GM21825 (cell line): ENCODE measurements around the gene PDILT.

Experiments
- ATAC-seq: cut with Tn5 transposase; IDR thresholded peaks from one replicate; pipeline ENCODE4 v1.9.1; 2021; ENCODE audit warnings: mild to moderate bottlenecking, moderate library complexity; ENCODE audit not compliant: unreplicated experiment

The PDILT gene

DNA sequence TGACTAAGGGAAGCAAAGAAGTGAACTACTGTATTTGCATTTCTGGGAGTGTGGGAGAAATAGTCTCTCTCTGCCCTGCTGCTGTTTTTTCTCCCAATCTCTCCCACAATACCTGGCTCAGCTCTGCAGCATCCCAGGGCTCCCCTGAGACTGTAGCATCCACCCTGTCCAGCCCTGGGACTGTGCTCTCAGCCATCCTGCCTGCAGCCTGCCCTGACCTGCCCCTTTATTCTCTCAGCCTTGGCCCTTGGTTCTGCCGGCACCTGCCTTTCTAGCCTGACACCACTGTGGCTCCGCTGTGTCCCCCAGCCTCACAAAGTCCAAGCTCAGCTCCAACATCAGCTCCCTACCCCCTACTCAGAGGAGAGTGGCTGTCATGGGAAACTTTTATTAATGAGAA, 1.9 kb downstream of the PDILT start:
- ATAC-seq: no peak

DNA sequence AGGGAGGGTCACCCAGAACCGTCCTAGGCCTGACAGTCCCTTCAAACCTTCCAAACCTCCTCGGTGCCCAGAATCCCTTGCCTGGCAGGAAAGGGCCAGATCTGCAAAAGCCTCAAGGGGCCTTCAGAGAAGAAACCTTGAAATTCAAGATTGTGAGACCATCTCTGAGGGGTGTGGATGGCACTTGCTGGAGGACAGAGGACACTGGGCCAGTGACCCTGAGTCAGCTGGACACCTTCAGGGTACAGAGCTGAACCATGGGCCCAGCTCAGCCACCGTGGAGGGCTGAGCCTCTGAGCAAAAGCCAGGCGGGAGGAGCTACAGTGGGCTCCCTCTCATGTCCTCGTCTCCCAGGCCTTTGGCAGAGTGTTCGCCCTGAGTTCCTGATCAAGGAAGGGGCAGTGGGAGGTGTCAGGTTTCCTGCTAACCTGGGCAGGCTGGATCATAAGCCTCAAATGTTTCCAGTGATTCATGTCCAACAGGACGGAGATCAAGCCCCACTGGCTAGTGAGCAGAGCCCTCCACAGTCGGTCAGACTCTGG, 3.0 kb downstream of the PDILT start:
- ATAC-seq: no peak

DNA sequence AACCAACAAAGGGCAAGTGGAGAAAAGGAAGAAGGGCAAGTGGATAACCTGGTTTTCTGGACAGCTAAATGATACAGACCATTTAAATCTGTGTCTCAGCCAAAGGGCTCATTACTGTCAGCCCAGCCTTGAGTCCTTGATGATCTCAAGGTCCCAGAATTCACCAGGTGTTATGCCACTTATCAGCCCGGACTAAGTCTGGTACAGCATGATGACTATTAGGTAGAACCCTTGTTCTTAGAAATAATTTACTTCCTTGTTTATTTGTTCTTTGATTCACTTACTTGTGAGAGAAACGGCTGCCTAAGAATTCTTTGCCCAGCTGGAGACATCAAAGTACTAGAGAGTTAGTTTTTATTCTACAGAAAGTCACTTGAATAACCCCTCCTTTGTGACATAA, 3.5 kb downstream of the PDILT start:
- ATAC-seq: no peak

DNA sequence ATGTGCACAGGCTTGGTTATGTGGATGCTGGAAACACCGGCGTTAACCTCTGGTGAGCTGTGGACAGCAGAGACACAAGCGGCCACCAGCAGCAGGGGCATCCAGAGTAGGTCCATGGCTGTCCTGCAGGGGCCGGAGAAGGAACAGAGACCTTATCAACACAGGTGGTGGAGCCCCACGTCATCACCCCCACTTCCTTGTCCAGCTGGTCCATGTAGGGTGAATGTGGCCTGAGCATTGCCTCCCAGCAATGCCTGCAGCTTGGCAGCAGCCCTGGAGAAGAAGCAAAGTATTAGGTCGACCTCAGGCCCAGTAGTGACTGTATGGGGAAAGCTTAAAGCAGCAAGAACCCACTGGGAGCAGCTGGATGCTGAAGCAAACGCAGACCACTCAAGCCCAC, 5.4 kb downstream of the PDILT start:
- no peak for ATAC-seq

DNA sequence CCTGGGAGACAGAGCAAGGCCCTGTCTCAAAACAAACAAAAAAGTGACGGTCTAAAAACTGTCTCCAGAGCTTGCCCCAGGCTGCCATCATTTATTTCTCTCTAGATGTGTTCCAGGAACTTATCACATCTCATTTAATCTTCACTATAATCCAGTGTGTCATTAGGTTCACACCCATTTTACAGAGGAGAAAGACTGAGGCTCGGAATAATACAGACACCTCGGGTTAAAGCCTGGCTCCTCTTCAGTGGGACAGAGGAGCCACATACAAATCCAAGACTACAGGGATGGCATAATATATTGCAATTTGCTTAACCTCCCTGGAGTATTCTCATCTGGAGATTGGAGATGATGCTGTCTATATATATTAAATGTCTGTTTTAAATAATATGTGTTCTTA, 5.9 kb downstream of the PDILT start:
- ATAC-seq: no peak

DNA sequence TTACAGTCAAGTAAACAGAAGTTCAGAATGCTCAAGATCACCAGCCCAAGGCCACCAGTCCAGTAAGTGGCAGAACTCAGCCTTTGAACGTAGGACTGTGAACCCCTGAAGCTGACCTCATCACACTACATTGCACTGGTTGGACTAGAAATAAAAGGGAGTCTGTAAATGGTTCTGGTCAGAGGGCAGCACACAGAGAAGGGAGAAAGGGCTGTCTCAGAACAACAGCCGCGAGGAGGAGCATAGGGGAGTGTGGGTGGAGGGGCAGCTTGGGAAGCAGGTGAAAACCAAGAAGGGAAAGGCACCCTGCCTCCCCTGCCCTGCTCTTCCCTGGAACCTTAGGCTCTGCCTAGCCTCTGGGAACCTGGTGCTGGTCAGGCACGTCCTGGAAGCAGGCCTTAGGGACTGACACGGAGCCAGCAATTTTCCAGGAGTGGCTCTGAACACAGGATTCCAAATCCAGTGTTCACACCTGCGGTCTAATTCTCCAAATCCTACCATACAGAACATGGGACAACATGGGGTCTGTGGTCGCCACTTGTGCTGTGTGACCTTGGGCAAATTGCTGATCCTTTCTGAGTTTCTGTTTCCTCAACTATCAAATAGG, 7.0 kb downstream of the PDILT start:
- no peak for ATAC-seq

DNA sequence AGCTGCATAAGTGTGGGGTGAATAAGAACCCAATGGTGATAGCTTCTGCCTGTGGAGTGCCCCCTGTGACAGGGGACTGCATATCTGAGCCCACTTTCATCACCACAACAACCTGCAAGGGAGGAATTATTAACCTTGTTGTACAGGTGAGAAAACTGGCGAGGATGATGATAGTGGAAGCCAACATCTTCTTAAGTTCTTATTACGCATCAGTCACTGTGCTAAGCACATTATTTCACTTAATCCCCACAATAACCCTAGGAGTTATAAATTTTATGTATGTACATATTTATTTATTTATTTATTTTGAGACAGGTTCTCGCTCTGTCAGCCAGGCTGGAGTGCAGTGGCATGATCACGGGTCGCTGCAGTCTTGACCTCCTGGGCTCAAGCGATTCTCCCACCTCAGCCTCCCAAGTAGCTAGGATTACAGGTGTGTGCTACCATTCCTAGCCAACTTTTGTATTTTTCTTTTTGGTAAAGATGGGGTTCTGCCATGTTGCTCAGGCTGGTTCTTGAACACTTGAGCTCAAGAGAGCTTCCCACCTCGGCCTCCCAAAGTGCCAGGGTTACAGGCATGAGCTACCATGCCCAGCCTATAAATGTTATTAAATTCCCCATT, 7.6 kb downstream of the PDILT start:
- ATAC-seq: no peak

DNA sequence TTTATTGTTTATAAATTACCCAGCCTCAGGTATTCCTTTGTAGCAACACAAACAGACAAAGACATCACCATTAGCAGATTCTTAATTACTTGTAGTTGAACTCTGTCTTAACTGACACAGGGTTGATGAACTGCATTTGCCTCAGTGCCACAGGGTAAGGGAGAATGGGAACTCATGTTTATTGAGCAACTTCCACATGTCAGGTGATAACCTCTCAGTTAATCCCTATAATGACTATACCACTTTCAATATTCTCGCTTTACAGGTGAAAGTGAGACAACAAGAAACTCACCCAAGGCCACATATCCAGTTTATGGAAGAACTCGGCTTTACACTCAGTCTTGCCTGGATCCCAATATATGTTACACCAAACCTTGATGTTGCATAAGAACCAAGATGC, 8.6 kb downstream of the PDILT start:
- ATAC-seq: no peak

DNA sequence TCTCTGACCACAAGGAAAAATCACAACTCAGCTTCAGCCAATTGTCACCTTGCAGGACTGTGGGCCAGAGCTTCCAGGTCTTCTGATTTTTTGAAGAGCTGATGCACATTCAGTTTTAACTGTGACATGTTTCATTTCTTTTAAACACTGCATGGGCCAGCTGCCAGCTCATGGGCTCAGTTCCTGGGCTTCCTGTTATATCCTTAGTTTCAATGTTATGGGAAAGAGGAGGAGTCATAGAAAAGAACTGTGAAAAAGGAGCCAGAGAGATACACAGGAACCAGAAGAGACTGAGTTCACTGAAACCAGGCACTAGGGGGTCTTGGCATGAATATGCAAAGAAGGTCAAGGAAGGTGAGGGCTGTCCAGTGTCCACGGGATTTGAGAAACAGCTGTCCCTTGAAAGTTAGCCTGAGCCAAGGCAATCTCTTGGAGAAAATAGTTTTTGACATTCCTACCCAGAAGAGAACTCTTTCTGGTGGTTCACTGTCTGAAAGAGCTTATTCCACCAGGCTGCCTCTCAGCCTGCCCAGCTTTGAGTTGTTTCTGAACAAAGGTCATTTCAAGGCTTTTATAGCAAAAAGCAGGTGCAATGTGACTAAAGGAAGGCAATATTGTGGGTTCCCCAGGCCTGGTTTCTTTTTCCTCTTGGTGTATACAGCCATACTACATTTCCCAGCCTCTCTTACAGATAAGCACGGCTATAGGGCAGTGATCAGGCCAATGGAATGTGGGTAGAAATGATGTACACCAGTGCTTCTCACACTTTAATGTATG, 10.5 kb downstream of the PDILT start:
- no peak for ATAC-seq

DNA sequence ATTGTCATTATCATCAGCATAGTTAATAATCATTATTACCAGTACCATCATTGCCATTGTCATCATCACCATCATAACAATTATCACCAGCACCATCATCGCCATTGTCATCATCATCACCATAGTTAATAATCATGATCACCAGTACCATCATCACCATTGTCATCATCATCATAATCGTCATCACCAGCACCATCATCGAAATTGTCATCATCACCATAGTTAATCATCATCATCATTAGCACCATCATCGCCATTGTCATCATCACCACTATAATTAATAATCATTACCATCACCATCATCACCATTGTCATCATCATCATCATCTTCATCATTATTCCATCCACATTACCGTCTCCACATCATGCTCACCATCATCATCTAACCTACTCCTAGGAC, 13.5 kb downstream of the PDILT start:
- ATAC-seq: no peak

DNA sequence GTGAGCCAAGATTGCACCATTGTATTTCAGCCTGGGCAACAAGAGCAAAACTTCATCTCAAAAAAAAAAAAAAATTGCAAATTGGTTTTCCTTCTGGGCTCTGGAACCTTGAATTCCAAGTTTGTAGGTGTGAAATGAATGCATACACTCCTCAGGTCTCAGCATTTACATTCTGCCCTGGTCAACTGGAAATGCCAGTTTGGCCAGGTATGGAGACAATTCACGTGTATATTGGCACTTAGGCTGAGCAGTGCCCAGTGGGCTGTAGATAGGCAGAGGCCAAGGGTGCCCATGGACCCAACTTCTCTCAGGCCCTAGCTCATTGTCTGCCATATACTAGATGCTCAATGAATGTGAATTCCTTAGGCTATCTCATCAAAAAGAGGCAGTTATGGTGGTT, 15.7 kb downstream of the PDILT start:
- ATAC-seq: no peak

DNA sequence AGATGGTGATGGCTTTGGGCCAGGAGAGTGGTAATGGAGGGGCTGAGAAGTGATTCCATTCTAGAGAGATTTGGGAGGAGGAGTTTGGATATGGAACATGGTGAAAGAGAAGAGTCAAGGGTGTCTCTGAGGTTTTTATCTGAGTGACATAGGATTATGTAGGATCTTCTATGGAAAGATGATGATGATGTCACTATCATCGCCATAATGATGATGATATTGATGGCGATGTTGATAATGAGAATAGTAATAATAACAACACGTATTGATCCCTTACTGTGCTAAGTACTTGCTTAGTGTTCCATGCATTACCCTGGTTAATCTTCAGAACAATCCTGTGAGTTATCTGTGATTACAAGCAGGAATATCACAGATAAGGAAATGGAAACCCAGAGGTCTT, 16.6 kb downstream of the PDILT start:
- no peak for ATAC-seq

DNA sequence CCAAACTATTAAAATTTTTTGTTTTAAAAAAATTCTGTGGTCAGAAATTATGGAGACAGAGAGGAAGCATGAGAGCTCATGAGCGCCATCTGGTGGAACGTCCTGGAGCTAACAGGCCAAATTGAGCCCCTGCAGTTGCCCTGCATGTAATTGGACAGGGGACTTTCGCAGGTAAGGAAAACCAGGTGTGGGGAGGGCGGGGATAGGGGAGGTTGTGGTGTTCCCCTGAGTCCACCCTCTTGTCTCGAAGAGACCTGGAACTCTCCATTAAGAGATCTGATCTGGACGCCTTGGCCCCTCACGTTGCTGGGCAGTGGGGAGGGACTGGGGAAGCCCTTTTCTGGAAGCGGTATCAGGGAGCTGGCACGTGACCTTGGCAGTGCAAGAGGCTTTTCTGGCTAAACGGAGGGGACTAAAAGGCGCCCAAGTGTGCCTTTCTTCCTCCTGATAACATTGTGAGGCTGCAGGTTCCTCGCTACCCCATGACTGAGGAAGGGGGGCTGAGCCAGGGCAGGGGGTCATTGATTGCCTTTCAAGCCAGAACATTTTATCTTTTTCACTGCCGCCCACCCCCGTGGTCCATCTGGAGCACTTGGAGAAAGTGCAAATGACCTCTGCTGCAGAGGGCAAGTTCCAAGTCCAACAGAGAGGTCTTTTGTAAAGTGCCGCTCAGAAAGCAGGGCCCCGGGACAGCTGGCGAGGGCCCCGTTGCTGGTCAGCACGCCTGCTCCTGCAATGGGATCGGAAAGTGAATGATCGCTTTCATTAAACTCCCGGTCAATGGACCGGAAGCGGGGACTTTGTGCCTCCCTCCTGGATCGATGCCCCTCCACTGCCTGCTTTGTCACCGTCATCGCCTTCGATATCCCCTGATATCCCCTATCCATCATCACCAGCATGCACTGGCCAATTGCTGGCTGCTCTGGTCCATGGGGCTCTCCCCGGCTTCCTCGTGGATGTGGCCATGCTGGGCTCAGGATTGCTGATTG, 18.4 kb downstream of the PDILT start:
- no peak for ATAC-seq

DNA sequence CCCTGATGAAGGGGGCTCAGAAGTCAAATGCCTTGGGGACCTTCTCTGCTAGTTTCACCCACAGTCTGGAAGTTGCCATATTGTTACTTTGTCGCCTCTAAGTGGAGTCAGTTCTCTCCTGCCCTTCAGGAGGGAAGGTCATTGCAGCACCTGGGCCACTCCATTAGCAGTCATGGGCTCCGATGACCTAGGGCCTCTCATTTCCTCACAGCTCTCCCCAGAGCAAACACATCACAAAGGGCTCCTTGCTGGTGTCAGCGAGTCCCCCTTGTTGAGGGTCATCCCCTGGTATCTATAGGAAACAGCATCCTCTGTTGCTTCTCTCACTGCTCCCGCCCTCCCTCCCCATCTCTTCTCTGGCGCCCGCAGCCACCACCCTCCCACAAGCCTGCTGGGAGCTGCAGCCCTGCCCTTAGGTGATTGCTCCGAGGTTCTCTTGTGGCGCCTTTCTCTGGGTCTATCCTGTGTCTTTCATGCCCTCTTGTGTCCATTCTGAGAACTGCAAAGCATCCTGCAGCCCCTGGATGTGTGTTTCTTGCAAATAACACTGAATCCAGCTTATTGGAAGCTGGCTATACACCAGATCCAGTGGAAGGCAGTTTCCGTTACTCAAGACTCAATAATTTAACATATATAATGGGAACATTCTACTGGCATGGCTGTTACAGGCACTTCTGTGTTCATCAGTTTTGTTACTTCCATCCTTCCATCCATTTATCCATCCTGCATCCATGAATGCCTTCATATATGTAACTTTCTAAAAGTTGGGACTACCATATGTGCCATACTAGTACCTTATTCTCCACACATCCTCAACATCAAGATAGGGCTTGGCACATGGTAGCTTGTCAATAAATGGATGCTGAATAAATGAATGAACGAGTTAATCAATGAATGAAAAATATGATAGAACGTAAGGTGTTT, 21.2 kb downstream of the PDILT start:
- no peak for ATAC-seq

DNA sequence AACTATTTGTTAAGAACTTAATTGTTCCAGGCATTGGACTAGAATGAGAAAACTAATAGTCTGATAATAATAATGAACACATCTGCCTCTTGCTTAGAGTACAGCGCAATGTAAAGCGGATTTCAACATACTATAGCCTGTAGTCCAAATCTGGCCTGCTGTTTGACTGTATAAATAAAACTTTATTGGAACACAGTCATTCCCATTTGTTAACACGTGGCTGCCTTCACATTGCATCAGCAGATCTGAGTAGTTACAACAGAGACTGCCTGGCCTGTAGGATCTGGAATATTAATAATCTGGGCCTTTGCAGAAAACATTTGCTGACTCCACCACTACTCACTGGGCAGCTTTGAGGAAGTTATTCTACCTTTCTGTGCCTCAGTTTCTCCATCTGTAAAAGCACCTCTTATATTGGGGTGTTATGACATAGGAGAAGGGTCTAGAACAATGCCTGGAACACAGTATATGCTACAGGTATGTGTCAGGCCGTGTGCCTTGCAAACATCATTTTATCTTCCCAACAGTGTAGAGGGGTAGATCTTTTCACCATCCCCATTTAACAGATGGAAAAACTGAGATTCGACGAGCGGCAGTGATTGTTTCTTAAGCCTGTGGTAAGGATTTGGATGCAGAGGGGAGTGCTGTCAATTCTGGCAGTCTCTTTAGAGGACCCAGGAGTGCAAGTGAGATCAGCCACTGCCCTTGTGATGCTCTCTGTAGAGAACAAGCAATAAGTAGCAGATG, 22.2 kb downstream of the PDILT start:
- ATAC-seq: no peak

DNA sequence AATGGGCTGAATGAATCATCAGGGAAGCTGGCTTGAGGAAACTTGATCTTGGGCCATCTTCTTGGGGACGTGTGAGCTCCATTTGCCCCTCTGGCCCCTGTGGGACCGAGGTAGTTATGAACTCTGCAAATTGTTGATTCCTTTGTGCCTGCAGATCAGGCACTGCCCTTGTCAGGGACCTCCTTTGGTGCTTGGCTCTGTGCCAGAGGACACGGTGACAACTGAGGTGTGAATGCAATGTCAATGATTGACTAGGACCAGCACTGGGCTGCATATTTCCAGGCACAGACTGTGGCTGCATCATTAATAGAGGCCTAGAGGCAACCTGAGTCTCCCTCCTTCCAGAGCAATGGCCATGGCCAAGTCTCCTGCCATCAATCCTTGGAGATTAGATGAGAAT, 23.8 kb downstream of the PDILT start:
- no peak for ATAC-seq

DNA sequence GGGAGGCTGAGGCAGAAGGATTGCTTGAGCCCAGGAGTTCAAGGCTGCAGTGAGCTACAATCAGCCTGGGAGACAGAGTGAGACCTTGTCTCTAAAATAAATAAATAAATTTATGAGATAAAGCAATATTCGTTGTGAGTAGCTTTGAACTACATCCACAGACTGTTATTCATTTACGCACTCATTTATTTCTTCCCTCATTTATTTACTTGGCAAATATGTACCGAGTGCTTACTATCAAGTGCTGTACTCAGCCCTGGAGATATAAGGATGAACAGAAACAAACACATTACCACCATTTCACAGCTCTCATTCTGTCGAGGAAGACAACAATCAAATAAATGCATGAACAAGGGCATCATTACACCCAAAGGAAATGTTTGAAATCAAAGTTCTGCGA, 27.4 kb downstream of the PDILT start:
- ATAC-seq: no peak

DNA sequence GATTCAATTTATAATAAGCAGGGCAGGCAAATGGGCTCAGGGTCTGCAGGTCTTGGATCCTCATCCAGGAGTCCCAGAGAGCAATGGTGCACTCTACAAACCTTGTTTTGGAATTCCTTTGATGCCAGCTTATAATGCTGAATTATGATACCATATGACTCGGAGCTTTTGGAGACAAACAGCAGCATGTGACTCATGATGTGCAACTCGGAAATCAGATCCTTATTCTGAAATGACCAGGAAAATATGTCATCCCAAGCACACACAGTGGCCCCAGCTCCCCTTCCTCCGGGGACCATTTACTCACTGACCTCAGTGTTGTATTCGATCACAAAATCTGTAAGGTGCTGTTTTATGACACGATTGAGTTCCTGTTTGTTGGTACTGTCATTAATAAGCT, 31.8 kb downstream of the PDILT start:
- no peak for ATAC-seq

DNA sequence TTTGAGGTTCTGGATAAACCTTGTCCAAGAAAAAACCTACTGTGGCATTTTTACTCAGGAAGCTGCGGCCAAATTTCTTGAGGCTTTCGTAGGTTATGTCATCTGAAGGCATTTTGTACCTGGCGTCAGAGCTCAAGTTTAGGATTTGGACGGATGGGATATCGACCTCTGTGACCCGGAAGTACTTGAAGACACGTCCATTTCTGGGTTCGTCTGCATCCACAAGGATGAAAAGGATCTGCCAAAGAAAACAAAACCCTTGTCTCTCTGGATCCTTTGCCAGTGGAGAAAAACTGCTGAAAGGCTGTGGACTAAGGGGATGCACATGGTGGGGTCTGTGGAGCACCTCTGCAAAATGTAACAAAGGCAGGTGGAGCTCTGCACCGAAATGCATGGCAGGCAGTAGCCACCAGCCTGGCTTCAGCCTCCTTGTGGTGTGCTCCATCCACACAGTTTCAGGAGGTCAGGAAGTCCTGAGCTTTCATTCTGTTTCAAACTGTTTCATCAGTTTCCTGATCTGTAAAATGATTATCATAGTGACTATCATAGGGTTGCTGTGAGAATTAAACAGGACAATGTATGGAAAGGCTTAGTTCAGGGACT, 35.0 kb downstream of the PDILT start:
- ATAC-seq: no peak
